Fibroblast of skin of right biceps (primary cell): ENCODE measurements around the gene ZNF763.
"Not testable (repeated sequence)": the region's sequence is repeated elsewhere in the genome, so short reads cannot be mapped to it uniquely, and the experiment has no call there.

ENCODE experiments used
- DNase-seq: peaks from one replicate; pipeline ENCODE4 v3.0.0-alpha.2; 2013

Gene ZNF763

DNA sequence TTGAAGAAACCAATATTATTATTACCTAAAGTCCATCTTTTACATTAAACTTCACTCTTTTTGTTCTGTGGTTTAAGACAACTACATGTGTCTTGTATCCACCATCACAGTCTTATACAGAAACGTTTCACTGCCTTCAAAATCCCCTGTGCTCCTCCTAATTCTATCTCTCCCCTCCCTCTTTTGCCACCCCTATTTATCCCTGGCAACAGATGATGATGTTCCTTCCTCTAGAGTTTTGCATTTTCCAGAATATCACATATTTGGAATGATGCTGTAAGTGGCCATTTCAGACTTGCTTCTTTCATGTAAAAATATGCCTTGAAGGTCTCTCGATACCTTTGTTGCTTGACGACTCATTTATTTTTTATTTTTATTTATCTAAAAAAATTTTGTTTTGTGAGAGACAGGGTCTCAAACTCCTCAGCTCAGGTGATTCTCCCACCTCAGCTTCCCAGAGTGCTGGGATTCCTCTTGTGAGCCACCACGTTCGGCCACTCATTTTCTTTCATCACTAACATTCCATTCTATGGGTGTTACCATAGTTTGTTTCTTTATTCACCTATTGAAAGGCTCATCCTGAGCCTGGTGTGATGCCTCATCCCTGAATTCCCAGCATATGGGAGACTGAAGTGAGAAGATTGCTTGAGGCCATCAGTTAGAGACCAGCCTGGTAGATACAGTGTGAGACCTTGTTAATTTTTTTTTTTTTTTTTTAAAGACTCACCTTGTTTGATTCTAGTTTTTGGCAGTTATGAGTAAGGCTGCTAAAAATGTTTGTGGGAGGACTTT lies 8.4 kb downstream of the ZNF763 start:
- DNase-seq: no peak

DNA sequence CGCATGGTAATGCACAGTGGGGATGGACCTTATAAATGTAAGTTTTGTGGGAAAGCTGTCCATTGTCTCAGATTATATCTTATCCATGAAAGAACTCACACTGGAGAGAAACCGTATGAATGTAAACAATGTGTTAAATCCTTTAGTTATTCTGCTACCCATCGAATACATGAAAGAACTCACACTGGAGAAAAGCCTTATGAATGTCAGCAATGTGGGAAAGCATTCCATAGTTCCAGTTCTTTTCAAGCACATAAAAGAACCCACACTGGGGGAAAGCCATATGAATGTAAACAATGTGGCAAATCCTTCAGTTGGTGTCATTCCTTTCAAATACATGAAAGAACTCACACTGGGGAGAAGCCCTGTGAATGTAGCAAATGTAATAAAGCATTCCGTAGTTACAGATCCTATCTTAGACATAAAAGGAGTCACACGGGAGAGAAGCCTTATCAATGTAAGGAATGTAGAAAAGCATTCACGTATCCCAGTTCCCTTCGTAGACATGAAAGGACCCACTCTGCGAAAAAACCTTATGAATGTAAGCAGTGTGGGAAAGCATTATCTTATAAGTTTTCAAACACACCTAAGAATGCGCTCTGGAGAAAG lies 13.8 kb downstream of the ZNF763 start:
- no peak for DNase-seq

DNA sequence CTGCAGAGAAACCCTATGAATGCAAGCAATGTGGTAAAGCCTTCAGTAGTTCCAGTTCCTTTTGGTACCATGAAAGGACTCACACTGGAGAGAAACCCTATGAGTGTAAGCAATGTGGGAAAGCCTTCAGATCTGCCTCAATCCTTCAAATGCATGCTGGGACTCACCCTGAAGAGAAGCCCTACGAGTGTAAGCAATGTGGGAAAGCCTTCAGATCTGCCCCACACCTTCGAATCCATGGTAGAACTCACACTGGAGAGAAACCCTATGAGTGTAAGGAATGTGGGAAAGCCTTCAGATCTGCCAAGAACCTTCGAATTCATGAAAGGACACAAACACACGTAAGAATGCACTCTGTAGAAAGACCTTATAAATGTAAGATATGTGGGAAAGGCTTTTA lies 14.7 kb downstream of the ZNF763 start:
- DNase-seq: no peak

DNA sequence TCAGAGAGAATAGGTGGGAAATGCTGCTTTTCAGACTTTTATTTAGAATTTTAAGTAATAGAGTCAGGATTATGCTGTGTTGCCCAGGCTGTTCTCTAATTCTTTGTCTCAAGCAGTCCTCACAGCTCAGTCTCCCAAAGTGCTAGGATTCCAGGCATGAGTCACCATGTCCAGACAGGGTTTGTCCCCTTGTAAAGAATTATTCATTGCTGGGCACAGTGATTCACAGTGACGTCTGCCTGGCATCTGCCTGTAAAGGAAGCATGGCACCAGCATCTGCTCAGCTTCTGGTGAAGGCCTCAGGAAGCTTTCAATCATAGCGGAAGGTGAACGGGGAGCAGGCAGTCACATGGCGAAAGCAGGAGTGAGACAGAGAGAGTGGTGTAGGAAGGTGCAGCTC lies 17.7 kb downstream of the ZNF763 start:
- no peak for DNase-seq

DNA sequence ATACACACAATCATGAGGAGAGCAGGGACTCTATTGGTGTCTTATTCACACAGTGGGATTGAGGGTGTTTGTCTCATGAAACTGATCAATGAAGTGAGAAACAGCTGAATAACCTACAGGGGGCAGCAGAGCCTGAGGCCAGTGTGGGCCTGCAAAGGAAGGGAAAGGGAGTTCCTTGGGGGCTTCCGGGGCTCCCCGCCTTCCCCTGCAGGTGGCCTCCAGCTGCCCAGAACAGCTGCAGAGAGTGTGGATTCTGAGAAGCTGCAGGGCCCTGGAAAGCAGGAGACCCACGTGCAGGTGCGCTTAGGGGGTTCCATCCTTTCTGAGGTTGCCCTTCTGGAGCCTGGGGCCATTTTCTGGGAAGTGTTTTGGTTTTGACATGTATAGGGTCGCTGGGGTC lies 20.1 kb downstream of the ZNF763 start:
- DNase-seq: no peak

GRCh38 chr19:11986754-11987153 lies 21.9 kb downstream of the ZNF763 start:
- no peak for DNase-seq

GRCh38 chr19:11987405-11988281 lies 22.8 kb downstream of the ZNF763 start:
- peak; percentile 93 for DNase-seq

DNA sequence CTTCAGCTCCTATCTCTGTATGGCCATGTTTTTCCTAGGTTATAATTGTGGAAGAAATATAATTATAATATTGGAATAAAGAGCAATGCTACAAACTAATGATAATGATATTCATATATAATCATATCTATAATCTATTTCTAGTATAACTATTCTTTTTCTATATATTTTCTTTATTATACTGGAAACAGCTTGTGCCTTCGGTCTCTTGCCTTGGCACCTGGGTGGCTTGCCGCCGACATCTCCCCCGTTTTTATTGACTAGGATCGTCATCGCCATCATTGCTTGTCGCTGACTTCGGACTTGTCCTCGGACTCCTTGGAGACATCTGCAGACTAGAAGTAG lies 24.2 kb downstream of the ZNF763 start:
- DNase-seq: no peak

- DNase-seq: not testable (repeated sequence)
Observed at GRCh38 chr19:11991921-11992320, 27.1 kb downstream of the ZNF763 start.

DNA sequence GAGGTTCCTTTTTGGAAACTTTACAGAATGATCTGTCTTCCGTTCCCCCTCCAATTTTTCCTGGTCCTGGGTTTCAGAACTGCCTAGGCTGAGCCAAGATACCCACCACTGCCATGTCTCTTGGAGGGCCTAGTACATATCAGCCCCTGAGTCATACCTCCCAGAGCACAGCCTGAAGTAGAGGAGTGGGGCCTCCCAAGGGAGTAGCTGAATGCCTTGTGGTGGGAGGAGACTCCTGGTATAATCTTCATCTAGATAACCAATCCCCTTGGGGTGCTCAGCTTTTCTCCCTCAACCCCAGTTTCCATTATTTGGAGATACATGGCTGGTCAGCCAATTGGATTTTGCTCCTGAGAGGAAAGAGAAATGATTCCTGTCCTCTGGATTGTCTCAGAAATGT lies 30.3 kb downstream of the ZNF763 start:
- DNase-seq: peak; percentile 56

DNA sequence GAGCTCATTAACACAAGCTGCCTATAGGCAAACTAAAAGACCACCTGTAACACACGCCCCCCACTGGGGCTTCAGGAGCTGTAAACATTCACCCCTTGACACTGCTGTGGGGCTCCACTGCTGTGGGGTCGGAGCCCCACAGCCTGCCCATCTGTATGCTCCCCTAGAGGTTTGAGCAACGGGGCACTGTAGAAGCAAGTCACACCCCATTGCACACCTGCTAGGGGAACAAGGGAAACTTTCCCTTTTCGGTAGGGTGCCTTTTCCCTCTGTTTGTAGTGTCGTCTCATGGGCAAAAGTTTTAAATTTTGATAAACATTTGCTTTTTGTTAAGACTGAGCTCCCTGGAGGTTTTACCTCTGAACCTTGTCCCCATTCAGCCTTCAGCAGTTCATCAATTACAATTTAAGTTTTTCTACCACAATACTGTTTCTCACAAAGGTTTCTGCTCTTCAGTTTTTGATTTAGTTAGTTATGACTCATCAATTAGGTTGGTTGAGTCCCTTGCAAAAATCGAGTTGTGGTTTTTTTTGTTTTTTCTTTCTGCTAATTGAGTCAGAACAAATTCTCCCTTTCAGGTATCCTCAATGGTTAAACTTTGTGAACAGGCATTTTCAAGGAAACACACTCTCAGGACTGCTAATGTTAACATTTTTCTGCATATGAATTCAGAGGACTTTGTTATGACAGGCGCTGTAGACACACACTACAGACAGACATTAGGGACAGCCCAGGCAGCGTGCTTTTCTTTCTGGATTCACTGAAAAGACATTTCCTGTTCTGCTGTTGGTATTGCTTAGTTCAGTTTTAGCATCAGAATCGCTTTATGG lies 35.5 kb downstream of the ZNF763 start:
- DNase-seq: peak; percentile 48

DNA sequence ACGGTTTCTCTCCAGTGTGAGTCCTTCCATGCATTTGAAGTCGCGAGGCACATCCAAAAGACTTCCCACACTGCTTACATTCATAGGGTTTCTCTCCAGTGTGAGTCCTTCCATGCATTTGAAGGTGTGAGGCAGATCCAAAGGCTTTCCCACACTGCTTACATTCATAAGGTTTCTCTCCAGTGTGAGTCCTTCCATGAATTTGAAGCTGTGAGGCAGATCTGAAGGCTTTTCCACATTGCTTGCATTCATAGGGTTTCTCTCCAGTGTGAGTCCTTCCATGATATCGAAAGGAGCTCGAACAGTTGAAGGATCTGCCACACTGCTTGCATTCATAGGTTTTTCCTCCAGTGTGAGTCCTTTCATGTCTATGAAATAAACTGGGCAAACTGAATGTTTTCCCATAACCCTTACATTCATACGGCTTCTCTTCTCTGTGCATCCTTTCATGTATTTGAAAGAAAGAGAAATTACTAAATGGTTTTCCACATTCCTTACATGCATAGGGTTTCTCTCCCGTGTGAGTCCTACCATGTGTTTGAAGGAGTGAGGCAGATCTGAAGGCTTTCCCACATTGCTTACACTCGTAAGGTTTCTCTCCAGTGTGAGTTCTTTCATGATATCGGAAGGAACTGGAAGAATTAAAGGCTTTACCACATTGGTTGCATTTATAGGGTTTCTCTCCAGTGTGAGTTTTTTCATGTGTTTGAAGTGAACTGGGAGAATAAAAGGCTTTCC lies 50.3 kb downstream of the ZNF763 start:
- DNase-seq: no peak

DNA sequence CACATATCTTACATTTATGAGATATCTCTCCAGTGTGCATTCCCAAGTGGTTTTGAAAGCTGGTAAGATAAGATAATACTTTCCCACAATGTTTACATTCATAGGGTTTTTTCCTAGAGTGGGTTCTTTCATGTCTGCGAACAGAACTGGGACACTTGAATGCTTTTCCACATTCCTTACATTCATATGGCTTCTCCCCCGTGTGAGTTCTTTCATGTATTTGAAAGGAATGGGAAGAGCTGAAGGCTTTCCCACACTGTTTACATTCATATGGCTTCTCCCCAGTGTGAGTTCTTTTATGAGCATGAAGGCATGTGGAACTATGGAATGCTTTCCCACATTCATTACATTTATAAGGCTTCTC lies 50.9 kb downstream of the ZNF763 start:
- DNase-seq: no peak
